GM18505 (cell line): ENCODE measurements around the gene ARHGAP6.
A peak's percentile ranks its signal among the peaks of the same experiment; 100 is the strongest.
"Not testable (repeated sequence)": the region's sequence is repeated elsewhere in the genome, so short reads cannot be mapped to it uniquely, and the experiment has no call there.

Experiments
- ATAC-seq: cut with Tn5 transposase; IDR thresholded peaks from one replicate; pipeline ENCODE4 v1.9.1; 2021; ENCODE audit not compliant: unreplicated experiment
- POLR2A ChIP-seq: IDR thresholded peaks from 4 replicates; pipeline ENCODE4 v1.6.1; 2011; ENCODE audit warnings: borderline replicate concordance; ENCODE audit not compliant: insufficient read depth, insufficient read length; ENCODE audit errors: extremely low read depth

The ARHGAP6 gene

DNA sequence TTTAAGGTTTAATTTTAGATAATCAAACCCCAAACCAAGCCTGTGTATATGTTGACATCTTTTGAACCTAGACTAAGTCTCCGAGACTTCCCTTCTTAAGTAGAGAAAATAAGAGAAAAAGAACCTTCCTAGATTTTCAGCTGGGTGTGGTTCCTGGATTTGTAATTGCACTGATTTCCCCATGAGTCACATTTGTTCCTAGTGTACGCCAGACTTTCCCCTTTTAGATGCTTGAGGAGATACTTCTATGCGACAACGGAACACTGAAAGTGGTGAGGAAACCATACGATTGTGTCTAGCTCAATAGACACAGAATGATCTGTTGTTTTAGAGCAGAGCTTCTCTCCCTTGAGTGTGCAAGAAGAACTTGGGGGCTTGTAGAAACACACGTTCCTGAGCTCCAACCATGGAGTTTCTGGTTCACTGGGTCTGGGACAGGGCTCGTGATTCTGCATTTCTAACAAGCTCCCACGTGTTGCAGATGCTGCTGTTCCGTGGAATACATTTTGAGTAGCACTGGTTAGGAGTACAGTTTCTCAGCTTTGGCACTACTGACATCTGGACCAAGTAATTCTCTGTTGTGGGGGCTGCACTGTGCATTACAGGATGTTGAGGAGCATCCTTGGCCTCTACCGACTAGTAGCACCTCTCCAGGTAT, 285.4 kb downstream of the ARHGAP6 start:
- no peak for ATAC-seq
- TF ChIP-seq POLR2A = no peak

DNA sequence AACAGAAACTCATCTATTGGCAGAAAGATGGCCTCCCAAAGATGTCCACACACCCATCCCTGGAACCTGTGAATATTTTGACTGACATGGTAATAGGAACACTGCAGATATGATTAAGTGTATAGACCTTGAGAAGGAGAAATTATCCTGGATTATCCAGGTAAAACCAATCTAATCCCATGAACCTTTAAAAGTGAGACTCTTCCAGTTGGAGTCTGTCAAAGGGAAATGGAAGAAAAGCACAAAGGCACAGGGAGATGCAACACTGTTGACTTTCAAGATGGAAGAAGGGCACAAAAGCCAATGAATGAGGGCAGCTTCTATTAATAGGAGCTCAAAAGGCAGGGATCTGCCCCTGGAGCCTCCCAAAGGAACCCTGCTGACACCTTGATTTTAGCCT, 289.6 kb downstream of the ARHGAP6 start:
- TF ChIP-seq POLR2A = no peak
- no peak for ATAC-seq

DNA sequence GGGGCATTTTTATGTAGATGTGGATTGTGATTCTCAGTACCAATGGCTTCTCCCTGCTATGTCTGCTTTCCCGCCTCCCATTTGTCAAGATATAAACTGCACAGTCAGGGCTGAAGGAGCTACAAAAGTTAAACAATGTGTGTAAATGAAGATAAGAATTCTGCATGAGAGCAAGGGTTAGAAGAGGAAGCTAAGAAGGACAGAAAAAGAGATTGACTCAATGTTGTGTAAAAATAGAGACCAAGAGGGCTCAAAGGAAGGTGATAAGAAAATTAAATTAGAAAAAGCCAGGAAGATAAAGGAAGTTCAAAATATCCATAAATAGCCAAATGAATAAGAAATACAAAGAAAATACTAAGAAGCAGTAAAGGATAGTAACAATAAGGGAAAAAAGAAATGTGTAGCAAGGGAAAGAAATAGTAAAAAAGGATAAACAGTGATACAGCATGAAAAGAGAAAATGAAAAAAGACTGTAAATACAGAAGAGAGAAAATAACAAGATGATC, 290.1 kb downstream of the ARHGAP6 start:
- no peak for ATAC-seq
- no peak for TF ChIP-seq POLR2A

DNA sequence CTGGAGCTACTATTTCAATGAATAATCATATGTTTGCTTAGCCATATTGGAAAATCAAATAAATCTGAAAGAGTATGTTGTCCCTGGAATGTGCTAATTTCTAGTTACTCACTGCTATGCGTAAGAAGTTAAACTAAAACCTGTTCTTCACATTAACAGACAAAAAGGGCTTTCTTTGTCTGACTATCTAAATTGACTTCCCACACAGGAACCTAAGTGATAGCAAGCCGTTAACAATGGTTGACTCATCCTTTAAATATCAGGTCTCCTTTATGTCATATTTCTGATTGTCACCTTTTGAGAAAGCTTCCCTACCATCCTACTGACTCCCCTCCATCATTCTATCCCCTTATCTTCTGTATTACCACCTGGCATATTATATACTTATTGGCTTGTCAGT, 291.1 kb downstream of the ARHGAP6 start:
- TF ChIP-seq POLR2A = no peak

DNA sequence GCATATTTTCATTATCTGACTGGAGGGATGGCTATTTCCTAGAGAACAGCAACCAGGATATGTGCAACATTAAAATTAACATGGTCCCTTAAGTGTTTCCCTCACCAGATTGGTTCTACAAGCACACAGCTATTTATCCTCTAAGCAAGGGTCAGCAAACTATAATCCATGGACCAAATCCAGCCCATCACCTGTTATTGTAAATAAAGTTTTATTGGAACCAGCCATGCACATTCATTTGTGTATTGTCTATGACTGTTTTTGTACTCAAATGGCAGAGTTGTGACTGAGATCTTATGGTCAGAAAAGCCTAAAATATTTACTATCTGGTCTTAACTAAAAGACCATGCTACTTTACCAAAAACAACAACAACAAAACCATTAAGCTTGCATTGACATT, 294.6 kb downstream of the ARHGAP6 start:
- TF ChIP-seq POLR2A = no peak
- ATAC-seq = no peak

More for the DNA sequence above, 291.1 kb downstream of the ARHGAP6 start:
- no peak for ATAC-seq

DNA sequence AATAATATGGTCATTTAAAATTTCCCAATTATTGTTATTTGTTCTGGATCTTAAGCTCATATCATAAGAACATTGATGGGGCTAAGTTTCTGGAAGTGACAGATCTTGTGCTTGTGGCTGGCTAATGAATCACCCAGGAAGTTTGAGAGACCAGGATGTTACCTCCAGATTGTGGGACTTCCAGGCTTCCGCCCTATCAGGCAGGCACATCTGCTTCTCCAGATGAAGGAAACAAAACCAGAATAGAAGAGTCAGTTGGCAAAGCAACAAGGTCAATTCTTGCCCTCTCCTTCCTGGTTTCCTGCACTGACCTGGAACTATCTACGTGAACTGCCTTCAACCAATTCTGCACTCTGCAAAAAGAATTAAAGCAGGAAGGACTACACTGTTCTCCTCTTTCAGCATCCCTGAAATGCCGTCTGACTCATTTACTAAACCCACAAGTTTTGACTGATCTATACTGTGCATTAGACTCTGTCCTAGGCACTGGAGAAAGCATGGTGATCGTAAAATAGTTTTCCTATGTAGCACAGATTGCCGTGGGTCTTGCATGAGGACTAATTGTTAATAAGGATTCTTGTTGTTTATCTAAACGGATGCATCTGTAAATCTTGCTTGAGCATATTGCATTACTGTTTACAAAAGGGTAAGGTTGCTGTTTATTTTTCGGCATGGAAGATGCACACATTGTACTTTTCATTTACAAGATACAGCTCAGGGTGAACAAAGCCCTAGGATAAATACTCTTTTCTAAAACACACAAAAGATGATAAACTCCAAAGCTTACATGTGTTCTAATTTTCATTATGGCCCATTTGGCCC, 297.9 kb downstream of the ARHGAP6 start:
- no peak for TF ChIP-seq POLR2A
- ATAC-seq = no peak

DNA sequence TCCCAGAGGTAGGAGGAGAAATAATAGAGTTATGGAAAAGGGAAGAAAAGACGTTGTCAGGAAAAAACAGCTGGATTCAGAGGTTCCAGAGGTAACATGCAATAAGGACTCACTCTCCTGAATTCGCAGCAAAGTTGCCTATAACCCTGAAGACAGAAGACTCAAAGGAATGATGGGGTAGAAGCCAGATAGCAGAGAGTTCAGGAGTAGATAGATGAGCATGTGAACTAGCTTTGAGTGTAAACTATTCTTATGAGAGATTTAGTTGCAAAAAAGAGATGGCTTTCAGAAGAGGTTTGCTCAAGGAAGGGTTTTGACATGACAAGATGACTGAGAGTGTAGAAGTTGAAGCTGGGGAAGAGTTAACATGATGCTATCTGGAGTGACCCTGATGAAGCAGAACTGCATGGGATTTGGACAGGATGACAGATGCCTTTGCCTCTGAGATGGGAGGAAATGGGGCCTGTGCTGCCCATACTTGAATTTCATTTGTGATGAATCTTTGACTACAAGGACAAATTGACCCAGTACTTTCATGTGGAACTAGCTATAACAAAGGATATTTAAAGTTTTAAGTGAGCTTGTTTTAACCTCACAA, 298.6 kb downstream of the ARHGAP6 start:
- no peak for TF ChIP-seq POLR2A
- ATAC-seq = no peak

DNA sequence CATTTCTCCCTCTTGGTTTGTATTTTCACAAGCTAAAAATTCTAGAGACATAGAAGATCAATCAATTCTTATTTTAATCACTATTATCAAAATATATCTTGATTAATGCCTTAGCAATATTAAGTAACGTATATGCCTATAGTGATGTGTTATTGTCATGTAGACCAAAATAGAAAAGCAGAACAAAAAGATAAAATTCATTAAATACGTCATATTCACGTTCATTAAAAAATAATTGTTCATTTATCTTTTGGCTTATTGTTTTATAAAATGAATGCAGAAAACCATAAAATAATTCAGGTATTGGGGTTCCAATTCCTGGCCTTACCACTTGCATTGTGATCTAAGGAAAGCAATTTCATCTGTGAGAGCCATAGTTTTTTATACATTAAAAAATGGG, 300.3 kb downstream of the ARHGAP6 start:
- TF ChIP-seq POLR2A = no peak
- no peak for ATAC-seq

DNA sequence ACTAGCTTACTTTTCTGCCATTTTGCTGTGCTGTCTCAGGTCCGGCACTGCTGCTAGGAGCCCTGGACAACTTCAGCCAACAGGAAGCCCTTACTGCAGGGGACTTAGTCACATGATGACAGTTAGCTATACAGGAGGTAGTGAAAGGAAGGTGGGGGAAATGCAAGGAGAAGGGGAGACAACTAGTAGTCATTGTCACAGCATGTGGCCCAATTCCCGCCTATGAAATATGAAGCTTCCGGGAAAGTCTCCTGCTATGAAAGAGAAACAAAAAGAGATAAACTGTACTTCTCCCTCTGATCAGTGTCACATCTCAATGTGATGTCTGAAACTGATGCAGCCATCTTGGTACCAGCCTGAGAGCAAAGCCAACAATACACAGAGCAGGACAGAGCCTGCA, 300.9 kb downstream of the ARHGAP6 start:
- ATAC-seq = no peak
- no peak for TF ChIP-seq POLR2A

DNA sequence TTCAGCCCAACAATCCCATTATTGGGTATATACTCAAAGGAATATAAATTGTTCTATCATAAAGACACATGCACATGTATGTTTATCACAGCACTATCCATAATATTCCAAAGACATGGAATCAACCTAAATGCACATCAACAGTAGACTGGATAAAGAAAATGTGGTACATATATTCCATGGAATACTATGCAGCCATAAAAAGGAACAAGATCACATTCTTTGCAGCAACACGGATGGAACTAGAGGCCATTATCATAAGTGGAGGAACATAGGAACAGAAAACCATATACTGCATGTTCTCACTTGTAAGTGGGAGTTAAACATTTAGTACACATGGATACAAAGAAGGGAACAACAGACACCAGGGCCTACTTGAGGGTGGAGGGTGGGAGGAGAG, 301.9 kb downstream of the ARHGAP6 start:
- ATAC-seq = not testable (repeated sequence)

DNA sequence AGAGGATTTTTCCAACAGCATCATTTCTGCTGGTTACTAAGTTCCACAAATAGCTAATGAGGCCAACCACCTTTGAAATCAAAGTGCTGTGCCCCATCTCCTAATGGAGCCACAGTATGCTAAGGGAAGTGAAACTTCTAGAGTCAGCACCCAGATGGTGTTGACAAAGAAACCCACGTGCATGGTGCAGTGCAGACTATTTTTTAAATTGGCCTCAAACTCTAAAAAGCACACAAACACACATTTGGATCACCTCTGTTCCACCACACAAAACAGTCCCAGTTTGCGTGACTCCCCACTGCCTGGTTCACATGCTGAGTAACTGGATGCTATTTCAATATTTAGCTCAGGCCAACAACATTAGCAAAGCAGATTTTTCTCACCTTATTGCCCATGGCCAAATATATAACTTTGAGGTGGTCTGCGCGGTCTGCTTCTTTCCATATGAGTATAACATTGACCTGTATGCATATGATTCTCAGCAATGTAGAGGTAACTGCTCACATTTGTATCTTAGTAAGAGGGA, 302.6 kb downstream of the ARHGAP6 start:
- no peak for TF ChIP-seq POLR2A
- peak; percentile 97 for ATAC-seq

DNA sequence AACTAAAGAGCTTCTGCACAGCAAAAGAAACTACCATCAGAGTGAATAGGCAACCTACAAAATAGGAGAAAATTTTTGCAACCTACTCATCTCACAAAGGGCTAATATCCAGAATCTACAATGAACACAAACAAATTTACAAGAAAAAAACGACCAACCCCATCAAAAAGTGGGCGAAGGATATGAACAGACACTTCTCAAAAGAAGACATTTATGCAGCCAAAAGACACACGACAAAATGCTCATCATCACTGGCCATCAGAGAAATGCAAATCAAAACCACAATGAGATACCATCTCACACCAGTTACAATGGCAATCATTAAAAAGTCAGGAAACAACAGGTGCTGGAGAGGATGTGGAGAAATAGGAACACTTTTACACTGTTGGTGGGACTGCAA, 304.1 kb downstream of the ARHGAP6 start:
- not testable (repeated sequence) for ATAC-seq

DNA sequence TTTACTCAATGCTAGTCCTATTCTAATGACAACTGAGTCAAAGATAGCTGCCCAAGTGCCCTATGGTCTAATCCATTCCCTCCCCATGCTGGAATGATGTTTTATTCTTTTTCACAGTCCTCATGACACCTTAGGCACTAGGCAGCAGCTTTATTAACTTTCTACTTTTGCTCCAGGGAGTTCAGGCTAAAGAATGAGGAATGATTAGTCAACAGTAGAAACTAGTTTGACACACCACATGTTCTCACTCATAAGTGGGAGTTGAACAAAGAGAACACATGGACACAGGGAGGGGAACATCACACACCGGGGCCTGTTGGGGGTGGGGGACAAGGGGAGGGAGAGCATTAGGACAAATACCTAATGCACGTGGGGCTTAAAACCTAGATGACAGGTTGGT, 309.8 kb downstream of the ARHGAP6 start:
- ATAC-seq = not testable (repeated sequence)

DNA sequence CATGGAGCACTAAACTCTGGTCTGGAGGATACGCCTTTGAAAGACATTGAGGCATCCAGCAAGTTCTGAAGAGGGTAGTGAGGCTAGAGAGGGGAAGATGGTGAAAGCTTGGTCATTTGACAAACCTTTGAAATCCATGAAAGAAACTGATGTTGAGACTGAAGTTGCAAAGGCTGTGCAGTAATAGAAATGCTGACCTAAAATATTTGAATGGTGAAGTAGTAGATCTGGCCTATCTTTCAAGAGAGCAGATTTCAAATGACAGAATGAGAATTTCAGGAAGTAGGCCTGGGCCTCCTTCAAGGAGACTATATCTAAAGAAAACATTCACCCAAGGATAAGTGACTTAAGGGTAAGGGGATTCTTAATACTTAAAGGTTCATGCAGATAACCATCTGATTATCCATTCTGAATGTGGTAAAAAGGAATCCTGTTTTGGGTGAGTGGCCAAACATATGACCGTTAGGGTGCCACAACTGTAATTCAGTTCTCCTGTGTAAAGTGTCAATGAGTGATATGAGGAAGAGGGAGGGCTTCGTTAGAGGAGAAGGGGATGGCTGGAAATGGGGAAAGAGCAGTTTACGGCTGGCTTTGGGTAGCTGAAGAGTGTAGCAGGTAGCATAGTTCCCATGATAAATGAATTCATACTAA, 310.3 kb downstream of the ARHGAP6 start:
- TF ChIP-seq POLR2A = no peak
- ATAC-seq = no peak

DNA sequence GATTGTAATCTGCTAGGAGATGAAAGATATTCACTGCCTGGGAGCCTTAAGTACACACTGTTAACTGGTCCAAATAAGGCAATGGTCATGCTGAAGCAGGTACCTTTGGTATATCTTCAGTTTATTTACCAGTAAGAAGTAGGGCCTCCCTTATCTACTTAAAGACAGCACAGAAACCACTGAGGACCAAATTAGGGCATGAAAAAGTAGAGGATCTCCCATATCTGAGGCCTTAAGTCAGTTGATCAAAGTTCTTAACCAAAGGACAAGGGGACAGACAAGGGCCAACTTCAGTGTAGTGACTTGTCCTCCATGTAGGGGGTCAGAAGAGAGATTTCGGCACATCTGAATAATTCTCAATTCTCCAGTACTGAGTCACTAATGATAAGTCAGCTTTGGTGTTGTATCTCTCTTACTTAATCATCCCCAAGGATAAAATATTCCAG, 313.4 kb downstream of the ARHGAP6 start:
- no peak for TF ChIP-seq POLR2A
- ATAC-seq = no peak
